ENCODE measurements around the gene HOXA13.

GRCh38 chr7:27208998-27209397, 9.1 kb upstream of the HOXA13 start:
- TF ChIP-seq CTCF (conservative IDR thresholded peaks at IDR 0.05) (no peak), EZH2 (IDR thresholded peaks at IDR 0.05; ENCODE audit: low read depth) (no peak)
